Brain microvascular endothelial cell (primary cell): ENCODE results near the gene PTPN22.

Experiments used
- DNase-seq: peaks from one replicate; pipeline ENCODE4 v3.0.0-alpha.2; 2020
- H3K27ac ChIP-seq: fragments of 250-450 bp; sonication (Bioruptor Pico); 2 replicates; pipeline ENCODE4 v1.5.1; 2020; ENCODE audit warnings: mild to moderate bottlenecking, moderate library complexity
- H3K27me3 ChIP-seq: fragments of 250-450 bp; sonication (Bioruptor Pico); replicated peaks from 2 replicates; pipeline ENCODE4 v1.5.1; 2020; ENCODE audit warnings: mild to moderate bottlenecking
- H3K36me3 ChIP-seq: fragments of 250-450 bp; sonication (Bioruptor Pico); replicated peaks from 2 replicates; pipeline ENCODE4 v1.5.1; 2020; ENCODE audit warnings: mild to moderate bottlenecking
- H3K4me3 ChIP-seq: 2 replicates; pipeline ENCODE4 v1.5.1; 2011; ENCODE audit warnings: low read depth, mild to moderate bottlenecking, control low read depth, low read length, moderate library complexity
- in situ Hi-C: cut with HindIII; loops from 2 replicates; pipeline ENCODE4 v1.10.0; 2017; ENCODE audit warnings: low sequenced_read_pairs, low pct_ligation_motif_present
- TF ChIP-seq, protein P1 (sequence below): IDR thresholded peaks from 2 replicates; pipeline ENCODE4 v1.5.1; 2011; ENCODE audit warnings: low read depth, mild to moderate bottlenecking, moderate library complexity, low read length, control low read depth, inconsistent platforms; ENCODE audit errors: missing control alignments

The PTPN22 gene

GRCh38 chr1:113836534-113836933 is 35.0 kb downstream of the PTPN22 start:
- no peak for DNase-seq
- Histone ChIP-seq H3K27ac (no peak overlapping the region), H3K27me3 (no peaks in the 10 kb centered on the region), H3K4me3 (no peak overlapping the region), H3K36me3 (no peaks in the 10 kb centered on the region)
- in situ Hi-C loops, result no loop called here
- TF ChIP-seq, protein P1, sequence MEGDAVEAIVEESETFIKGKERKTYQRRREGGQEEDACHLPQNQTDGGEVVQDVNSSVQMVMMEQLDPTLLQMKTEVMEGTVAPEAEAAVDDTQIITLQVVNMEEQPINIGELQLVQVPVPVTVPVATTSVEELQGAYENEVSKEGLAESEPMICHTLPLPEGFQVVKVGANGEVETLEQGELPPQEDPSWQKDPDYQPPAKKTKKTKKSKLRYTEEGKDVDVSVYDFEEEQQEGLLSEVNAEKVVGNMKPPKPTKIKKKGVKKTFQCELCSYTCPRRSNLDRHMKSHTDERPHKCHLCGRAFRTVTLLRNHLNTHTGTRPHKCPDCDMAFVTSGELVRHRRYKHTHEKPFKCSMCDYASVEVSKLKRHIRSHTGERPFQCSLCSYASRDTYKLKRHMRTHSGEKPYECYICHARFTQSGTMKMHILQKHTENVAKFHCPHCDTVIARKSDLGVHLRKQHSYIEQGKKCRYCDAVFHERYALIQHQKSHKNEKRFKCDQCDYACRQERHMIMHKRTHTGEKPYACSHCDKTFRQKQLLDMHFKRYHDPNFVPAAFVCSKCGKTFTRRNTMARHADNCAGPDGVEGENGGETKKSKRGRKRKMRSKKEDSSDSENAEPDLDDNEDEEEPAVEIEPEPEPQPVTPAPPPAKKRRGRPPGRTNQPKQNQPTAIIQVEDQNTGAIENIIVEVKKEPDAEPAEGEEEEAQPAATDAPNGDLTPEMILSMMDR, result no peak

GRCh38 chr1:113835686-113836290 is 35.7 kb downstream of the PTPN22 start:
- H3K27me3 ChIP-seq, result no peaks in the 10 kb centered on the region
- in situ Hi-C loops, result no loop called here
- H3K27ac ChIP-seq, result no peak overlapping the region
- DNase-seq, result peak; percentile 15
- no peak overlapping the region for H3K4me3 ChIP-seq
- TF ChIP-seq, protein P1, result no peak
- no peaks in the 10 kb centered on the region for H3K36me3 ChIP-seq

DNA sequence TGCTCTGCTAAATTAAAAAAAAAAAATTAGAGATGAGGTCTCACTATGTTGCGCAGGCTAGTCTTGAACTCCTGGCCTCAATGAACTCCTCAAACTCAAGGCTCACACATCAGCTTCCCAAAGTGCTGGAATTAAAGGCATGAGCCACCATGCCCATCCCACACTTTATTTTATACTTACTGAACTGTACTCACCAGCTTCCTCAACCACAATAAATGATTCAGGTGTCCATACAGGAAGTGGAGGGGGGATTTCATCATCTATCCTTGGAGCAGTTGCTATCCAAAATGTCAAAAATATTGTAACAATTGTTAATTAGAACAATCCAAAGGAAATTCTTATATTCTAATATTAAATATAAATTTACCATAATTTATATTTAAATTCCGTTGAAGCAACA is 36.8 kb downstream of the PTPN22 start:
- Histone ChIP-seq H3K36me3 (no peaks in the 10 kb centered on the region), H3K27ac (no peak overlapping the region)
- TF ChIP-seq, protein P1, result no peak

GRCh38 chr1:113830039-113830438 is 41.5 kb downstream of the PTPN22 start:
- no peaks in the 10 kb centered on the region for H3K27me3 ChIP-seq
- H3K4me3 ChIP-seq, result no peak overlapping the region
- TF ChIP-seq, protein P1, result no peak
- in situ Hi-C loops, result no loop called here
- H3K27ac ChIP-seq, result peak overlapping the region; percentile 7
- no peaks in the 10 kb centered on the region for H3K36me3 ChIP-seq
- DNase-seq, result no peak

More for the DNA sequence above, 36.8 kb downstream of the PTPN22 start:
- Histone ChIP-seq H3K4me3 (no peak overlapping the region), H3K27me3 (no peaks in the 10 kb centered on the region)
- in situ Hi-C loops, result no loop called here
- DNase-seq, result no peak

- Histone ChIP-seq H3K27me3 (no peaks in the 10 kb centered on the region), H3K27ac (no peak overlapping the region), H3K36me3 (no peaks in the 10 kb centered on the region), H3K4me3 (no peak overlapping the region)
- in situ Hi-C loops, result no loop called here
- TF ChIP-seq, protein P1, result no peak
- no peak for DNase-seq
Measured at GRCh38 chr1:113821916-113822315, 49.6 kb downstream of the PTPN22 start.

GRCh38 chr1:113818578-113818977 is 52.9 kb downstream of the PTPN22 start:
- in situ Hi-C loops, result no loop called here
- no peak for DNase-seq
- Histone ChIP-seq H3K27me3 (no peaks in the 10 kb centered on the region), H3K4me3 (no peak overlapping the region), H3K27ac (no peak overlapping the region), H3K36me3 (no peaks in the 10 kb centered on the region)
- TF ChIP-seq, protein P1, result no peak
